Keratinocyte (primary cell): ENCODE data around the gene WT1.

Source experiments
- EZH2 ChIP-seq: IDR thresholded peaks from one replicate; pipeline ENCODE4 v1.6.1; 2012; ENCODE audit warnings: inconsistent platforms, mild to moderate bottlenecking, low read length, moderate library complexity
- TF ChIP-seq, protein P1 (sequence below), 3 experiments: IDR thresholded peaks in 1 of 3; conservative IDR thresholded peaks in 1 of 3; optimal IDR thresholded peaks in 1 of 3; 2 replicates in 2 of 3; 3 replicates in 1 of 3; pipeline versions ENCODE3 to v1.5.1; 2011; ENCODE audit warnings: low read length in 3 of 3, mild to moderate bottlenecking in 3 of 3, moderate library complexity in 2 of 3, control low read depth in 1 of 3, inconsistent platforms in 1 of 3; ENCODE audit not compliant: insufficient read depth in 2 of 3; ENCODE audit errors: extremely low read depth in 1 of 3

DNA sequence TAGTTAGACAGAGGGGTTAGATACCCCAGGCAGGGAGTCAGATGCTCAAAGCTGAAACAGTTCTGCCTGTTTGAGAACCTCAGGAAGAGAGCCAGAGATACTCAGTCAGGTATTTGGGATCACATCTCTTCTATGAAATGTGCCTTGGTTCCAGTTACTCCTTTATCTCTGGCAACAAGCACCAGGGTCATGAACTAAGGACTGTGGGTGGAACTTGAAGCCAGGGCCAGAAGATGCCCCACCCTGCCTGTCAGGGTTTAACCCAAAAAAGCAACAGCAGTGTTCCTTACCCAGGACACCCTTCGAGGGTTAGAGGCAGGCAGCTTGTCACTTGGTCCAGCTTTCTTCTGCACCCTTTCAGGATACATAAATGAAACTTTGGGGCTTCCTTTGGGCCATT lies 15.0 kb upstream of the WT1 start:
- TF ChIP-seq, protein P1, sequence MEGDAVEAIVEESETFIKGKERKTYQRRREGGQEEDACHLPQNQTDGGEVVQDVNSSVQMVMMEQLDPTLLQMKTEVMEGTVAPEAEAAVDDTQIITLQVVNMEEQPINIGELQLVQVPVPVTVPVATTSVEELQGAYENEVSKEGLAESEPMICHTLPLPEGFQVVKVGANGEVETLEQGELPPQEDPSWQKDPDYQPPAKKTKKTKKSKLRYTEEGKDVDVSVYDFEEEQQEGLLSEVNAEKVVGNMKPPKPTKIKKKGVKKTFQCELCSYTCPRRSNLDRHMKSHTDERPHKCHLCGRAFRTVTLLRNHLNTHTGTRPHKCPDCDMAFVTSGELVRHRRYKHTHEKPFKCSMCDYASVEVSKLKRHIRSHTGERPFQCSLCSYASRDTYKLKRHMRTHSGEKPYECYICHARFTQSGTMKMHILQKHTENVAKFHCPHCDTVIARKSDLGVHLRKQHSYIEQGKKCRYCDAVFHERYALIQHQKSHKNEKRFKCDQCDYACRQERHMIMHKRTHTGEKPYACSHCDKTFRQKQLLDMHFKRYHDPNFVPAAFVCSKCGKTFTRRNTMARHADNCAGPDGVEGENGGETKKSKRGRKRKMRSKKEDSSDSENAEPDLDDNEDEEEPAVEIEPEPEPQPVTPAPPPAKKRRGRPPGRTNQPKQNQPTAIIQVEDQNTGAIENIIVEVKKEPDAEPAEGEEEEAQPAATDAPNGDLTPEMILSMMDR (optimal IDR thresholded peaks at IDR 0.05 in 1 of 3, IDR thresholded peaks at IDR 0.05 in 1 of 3, conservative IDR thresholded peaks at IDR 0.05 in 1 of 3; ENCODE audit: extremely low read depth in 1 of 3, insufficient read depth in 2 of 3, low read length in 3 of 3), result no peak
- TF ChIP-seq EZH2, result no peak
